HG03457 (cell line): ENCODE data around the gene KRIT1.
A peak's percentile ranks its signal among the peaks of the same experiment; 100 is the strongest.
"Not testable (repeated sequence)": the region's sequence is repeated elsewhere in the genome, so short reads cannot be mapped to it uniquely, and the experiment has no call there.

Source experiments
- ATAC-seq: cut with Tn5 transposase; IDR thresholded peaks from one replicate; pipeline ENCODE4 v1.9.1; 2021; ENCODE audit warnings: moderate number of reproducible peaks; ENCODE audit not compliant: unreplicated experiment

The KRIT1 gene

GRCh38 chr7:92250603-92251002 lies 4.9 kb upstream of the KRIT1 start:
- ATAC-seq, result no peak

GRCh38 chr7:92246360-92247101 lies 817 bp upstream of the KRIT1 start:
- ATAC-seq, result peak; percentile 33

- ATAC-seq, result no peak
Observed at GRCh38 chr7:92244808-92245486, 767 bp downstream of the KRIT1 start.

GRCh38 chr7:92242972-92243371 lies 2.7 kb downstream of the KRIT1 start:
- ATAC-seq, result no peak

- ATAC-seq, result no peak
Observed at GRCh38 chr7:92230547-92230946, 15.2 kb downstream of the KRIT1 start.

- ATAC-seq, result no peak
Observed at GRCh38 chr7:92228742-92229141, 17.0 kb downstream of the KRIT1 start.

DNA sequence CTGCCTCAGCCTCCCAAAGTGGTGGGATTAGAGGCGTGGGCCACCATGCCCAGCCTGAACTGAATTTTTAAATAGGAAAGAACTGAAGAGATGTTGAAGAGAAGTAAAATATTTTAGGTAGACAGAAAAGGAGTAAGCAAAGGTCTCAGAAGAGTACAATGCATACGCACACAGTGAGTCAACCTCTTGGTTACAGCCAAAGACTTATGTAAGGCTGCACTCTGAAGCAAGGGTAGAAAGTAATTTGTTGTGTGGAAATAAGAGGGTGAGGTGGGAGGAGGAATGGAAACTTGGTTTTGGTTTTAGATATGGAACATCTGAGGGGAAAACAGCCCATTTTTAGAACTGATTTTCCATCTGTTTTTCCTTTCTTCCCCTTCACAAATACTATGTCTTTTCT lies 17.6 kb downstream of the KRIT1 start:
- no peak for ATAC-seq

- ATAC-seq, result no peak
Observed at GRCh38 chr7:92226981-92227380, 18.7 kb downstream of the KRIT1 start.

GRCh38 chr7:92221766-92222165 lies 23.9 kb downstream of the KRIT1 start:
- no peak for ATAC-seq

DNA sequence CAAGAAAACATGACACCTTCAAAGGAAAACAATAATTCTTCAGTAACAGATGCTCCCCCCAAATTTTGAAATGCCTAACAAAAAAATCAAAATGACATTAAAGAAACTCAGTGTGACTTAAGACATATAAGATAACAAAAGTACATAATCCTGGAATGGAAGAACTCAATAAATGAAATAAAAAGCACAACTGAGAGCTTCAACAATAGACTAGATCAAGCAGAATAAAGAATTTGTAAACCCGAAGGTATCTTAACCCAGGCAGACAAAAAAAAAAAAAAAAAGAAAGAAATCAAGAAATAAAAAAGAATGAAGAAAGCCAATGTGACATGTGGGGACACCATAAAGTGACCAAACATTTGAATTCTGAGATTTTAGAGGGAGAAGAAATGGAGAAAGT lies 39.0 kb downstream of the KRIT1 start:
- ATAC-seq, result no peak

DNA sequence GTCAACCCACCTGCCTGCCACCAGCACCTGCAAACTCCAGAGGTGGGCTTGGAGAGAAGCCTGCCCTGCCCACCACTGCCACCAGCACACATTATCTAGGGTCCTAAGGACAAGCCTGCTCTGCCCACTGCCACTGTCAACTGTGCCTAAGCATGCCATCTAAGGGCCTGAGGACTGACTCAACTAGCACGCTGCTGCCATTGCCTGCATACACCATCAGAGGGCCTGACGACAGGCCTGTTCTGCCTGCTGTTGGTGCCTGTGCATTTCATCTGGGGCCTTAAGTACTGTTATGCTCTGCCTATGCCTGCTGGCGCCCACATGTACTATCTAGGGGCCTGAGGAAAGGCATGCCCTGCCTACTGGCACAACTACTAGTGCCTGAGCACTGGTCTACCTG lies 39.7 kb downstream of the KRIT1 start:
- ATAC-seq, result no peak

DNA sequence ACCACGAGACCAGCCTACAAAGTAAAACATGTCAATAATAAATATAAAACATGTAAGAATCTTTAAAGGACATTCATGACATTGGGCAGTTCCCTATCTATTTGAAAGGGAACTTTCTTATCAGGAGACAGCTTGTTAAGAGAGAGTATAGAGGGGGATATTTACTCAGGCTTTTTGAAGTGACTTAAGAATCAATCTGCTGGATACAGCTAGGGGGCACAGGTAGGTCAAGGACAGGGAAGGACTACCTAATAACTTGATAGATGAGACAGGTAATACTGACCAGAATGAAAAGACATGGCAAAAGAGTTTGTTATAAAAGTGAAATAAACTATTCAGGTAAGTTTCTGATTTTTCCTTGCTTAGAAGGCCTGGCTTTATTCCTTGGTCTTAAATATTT lies 44.9 kb downstream of the KRIT1 start:
- ATAC-seq, result no peak

GRCh38 chr7:92192326-92192725 lies 53.4 kb downstream of the KRIT1 start:
- no peak for ATAC-seq

DNA sequence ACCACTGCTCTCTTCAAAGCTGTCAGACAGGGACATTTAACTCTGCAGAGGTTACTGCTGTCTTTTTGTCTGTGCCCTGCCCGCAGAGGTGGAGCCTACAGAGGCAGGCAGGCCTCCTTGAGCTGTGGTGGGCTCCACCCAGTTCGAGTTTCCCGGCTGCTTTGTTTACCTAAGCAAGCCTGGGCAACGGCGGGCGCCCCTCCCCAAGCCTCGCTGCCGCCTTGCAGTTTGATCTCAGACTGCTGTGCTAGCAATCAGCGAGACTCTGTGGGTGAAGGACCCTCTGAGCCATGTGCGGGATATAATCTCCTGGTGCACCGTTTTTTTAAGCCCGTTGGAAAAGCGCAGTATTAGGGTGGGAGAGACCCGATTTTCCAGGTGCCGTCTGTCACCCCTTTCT lies 56.5 kb downstream of the KRIT1 start:
- not testable (repeated sequence) for ATAC-seq

DNA sequence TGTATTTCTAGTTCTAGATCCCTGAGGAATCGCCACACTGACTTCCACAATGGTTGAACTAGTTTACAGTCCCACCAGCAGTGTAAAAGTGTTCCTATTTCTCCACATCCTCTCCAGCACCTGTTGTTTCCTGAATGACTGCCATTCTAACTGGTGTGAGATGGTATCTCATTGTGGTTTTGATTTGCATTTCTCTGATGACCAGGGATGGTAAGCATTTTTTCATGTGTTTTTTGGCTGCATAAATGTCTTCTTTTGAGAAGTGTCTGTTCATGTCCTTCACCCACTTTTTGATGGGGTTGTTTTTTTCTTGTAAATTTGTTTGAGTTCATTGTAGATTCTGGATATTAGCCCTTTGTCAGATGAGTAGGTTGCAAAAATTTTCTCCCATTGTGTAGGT lies 61.4 kb downstream of the KRIT1 start:
- not testable (repeated sequence) for ATAC-seq

GRCh38 chr7:92178928-92179924 lies 66.5 kb downstream of the KRIT1 start, which contains the start of gene LRRD1:
Gene LRRD1, minus strand, starts transcription at chr7:92179142. Its CDS starts 13,940 bp downstream, at chr7:92165202.
- ATAC-seq, result peak; percentile 100

DNA sequence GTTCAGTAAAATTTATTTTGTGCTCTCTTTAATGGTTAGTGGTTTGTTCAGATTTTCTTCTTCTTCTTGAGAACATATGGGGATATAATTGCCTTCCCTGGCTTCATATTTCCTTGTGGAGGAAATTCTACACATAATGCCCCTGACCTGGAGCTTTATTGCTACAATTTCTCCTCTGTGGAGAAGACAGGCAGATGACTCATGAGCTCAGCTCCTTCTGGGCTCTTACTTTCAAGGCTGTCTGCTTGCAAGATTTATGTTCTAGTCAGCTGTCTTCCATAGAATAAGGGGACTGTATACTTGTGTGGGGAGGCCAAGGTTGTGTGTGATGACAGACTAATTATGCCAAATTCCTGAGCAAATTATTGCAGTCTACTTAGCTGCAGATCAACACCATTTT lies 68.4 kb downstream of the KRIT1 start:
- ATAC-seq, result no peak

- not testable (repeated sequence) for ATAC-seq
Observed at GRCh38 chr7:92169529-92169928, 76.2 kb downstream of the KRIT1 start.

GRCh38 chr7:92161271-92161670 lies 84.4 kb downstream of the KRIT1 start:
- no peak for ATAC-seq

DNA sequence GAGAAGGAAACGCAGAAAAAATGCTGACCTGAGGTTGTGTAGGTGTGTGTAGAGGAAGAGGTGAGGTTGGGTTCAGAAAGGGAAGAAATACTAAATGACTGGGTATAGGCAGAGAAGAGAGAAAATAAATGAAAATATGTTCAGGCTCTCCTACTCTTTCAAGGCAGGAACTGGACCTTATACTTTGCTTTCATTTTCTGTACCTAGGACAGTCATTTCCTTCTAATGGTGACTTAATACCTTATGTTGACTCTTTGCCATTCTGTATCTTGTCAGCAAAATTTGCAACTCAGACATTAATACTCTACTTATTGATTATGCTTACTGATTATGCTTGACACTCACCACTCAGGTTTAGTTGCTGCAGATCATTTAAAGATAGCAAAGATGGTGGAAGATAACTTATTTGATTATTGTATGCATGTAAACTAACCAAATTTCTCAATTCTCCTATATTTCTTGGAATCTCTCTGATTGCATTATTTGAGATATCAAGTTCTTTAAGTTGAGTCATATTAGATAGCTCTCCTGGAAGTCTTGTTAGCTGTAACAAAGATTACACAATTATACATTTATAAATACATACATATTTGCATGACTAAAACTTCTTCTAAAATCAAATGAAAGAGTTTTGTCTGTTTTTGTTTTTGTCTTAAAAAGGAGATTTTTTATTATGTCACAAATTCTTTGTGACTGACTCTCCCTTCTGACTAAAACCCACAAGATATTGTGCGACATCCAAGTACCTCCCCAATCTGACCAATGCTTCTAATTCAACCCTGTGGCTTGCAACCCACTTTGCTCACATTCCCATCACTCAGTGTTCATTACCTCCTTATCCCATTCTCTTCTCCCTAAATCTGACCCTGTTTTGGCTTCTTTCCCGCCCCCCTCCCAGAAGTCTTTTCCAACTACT lies 86.8 kb downstream of the KRIT1 start:
- peak; percentile 65 for ATAC-seq
